NCI-H1930 (cell line): ENCODE data around the gene AMPD1.
A peak's percentile ranks its signal among the peaks of the same experiment; 100 is the strongest.

ENCODE experiments used
- DNase-seq, 2 experiments: peaks; one replicate each; lab custom pipeline; 2025; lab: John Stamatoyannopoulos, UW

AMPD1 gene

DNA sequence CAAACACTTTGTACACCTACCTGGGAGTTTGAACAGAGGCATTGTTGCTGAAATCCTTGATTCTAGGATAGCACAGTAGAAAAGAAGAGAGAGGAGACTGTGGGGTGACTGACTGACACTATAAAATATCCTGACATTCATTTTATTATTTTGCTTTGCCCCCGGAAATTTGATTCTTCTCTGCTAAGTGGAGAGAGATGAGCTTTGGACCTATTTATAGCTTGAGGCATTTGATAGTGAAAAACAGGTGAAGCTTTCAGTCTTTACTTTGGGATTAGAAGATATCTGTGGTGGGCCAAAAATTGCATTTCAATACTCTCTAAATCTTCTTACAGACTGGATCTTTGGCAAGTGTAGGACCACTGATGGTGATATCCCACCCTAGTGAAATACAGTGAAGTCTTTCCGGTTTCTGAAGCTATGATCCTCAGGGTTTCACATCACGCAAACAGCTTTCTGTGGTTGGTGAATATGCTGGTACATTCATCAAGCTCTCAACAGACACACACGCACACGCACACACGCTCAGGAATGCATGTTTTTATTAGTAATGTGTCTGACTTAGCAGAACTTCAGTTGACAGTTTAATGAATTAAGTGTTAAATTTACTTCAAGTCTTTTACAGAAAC, at the start of gene AMPD1:
AMPD1 (minus strand) TSS at position 117 of the 629 bp plus-strand sequence; CDS start at position 42, 75 bp downstream.
- no peak for DNase-seq

DNA sequence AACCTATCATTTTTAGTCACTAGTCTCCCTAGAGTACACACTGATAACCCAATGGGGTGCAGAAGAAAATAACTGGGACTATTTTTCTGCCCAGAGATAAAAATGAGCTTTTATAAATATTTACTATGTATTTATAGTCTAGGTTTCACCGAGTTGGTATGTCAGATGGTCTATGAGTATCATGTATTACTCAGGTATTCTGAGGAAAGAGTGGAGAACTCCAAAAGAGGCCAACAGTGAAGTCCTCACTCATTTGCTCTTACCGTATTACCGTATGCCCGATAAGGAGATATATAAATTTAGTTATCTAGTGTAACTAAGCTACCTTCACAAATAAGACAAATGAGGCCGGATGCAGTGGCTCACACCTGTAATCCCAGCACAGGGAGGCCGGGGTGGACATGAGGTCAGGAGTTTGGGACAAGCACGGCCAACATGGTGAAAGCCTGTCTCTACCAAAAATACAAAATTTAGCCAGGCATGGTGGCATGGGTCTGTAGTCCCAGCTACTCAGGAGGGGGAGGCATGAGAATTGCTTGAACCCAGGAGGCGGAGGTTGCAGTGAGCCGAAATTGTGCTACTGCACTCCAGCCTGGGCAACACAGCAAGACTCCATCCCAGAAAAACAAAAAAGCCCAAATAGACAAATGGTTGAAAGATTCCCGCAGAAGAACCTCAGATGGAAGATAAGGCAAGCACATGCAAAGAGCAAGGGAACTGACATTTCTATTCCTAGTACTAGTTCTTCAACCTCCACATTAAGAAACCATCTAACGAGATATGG, 46.8 kb upstream of the AMPD1 start:
- no peak for DNase-seq

DNA sequence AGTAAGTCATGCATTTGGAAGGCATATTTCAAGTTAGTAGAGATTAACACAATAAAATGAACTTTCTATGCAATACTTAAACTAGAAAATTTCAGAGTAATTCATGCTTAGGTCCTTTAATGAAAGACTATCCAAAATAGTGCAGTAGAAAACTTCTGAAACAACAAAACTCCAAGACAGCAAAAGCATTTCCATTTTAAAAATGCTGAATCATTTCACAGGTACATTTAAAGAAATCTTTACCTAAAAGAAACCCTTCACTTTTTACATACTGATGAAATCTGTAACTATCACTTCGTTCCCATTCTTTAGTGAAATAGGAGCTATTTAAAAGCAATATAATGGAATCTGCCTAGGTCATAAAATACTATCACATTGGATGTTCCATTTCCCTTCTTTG, 45.0 kb upstream of the AMPD1 start:
- DNase-seq, result no peak

DNA sequence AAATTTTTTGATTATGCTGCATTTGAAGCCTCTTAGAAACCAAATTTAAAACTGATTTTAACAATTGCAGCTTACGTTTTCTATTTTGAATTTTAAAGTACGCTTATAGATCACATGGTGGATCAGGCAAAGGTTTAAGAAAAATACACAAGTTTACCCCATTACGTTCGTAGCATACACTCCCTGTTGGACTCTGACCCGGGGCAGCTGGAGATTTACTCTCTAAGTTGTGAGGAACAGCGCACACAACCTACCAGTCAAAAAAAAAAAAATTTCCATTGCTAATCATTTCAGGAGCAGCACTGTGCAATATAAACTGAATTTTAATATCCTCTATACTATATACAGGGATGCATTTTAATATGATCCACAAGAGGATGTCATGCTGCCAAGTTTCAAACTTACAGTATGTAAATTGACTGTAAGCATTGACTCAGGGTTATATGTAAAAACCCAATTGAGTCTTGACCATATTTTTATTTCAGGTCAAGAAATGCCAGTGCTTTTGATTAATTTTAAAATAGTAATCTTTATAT, 42.0 kb upstream of the AMPD1 start:
- no peak for DNase-seq

DNA sequence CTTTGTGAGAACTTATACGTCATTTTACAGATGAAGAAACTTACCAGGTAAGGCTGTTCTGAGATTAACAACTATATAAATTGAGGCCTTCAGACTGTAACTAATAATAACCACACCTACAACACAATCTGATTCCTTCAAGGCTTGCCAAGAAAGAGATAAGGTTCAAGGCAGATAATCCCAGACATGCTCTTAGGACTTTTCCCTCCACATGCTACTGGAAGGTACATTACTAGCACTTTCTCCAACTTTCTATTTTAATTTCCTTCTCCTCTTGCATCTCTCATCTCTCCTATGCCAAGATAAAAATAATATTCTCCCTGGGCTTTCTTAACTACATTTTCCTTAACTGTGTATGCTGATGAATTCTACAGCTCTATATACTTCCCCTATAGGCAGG, 40.1 kb upstream of the AMPD1 start:
- no peak for DNase-seq

DNA sequence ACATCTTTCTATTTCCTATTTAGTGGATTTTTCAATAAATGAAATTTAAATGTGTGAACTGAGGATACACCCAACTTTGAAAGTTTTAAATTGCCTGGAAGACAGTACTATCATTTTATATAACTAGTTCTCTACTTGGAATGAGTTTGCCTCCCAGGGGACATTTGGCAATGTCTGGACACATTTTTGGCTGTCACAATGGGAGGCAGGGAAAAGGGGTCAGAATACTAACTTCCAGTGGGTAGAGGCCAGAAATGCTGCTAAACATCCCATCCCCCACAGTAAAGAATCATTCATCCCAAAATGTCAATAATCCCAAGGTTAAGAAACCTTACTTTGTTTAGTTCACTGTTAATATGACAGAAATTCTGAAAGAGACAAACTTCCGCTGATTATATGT, 34.4 kb upstream of the AMPD1 start:
- no peak for DNase-seq

DNA sequence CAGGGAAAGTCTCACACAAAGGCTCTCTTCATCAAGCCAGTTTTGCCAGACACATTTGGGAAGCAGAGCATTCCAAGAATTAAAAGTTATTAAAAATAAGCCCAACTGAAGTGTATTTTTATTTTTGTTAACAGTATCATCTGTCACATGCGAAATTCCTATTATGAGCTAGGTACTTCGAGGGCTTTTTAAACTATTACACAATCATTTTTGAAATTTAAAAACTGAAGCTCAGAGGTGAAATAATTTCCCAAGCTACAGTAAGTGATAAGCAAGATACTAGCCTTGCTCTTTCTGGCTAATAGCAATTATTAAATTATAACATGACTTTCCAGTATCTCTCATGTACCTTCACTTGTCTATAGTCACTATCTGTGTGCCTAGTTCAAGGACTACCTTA, 33.2 kb upstream of the AMPD1 start:
- no peak for DNase-seq

DNA sequence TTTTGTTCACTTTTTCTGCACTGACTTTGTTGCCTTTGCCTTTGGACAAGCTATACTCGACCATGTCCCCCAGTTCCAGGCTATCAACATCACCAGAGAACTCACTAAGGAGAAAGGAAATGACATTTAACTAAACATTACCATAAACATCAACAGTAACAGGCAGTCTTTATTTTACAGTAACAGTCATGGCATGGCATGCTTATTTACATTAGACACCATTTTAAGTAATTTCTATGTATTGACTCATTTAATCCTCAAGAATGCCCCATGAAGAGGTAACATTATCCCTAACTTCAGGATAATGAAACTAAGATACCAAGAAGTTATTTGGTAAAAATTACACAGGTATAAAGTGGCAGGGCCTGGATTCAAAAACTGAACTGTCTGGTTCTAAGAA, 29.9 kb upstream of the AMPD1 start:
- DNase-seq, result no peak

DNA sequence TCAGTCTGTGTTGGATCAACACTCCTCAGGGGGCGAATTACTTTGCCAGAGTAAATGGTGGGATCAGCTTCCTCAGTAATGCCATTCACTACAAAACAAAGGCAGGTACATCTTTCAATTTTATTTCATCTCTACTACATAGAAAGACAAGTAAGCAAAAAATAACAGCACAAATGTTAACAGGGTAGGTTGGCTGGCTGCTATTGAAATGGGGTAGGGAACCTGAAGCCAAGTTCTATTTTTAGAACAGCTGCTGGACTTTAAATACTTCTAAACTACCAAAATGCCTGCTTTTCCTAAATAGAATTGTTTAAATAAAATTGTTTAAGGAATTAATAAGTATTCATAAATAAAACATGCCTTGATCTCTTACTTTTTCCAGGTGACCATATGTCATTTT, 28.6 kb upstream of the AMPD1 start:
- no peak for DNase-seq

DNA sequence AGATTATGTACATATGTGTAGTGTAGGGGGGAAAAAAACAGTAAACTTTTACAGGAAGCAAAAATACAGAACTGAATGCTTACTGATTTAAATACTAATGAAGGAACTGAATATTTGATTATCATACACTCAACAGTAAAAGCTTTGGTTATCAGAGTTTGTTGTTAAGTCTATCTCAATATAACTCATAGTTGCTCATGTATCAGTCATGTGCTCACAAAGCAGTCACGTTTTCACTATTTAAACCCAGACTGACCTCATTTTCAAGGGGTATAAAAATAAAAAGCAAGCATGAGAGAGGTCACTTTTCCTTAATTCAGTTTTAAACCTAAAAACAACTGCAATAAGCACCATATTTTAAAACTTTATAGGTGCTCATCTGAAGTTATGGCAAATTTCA, 28.1 kb upstream of the AMPD1 start:
- DNase-seq, result no peak

DNA sequence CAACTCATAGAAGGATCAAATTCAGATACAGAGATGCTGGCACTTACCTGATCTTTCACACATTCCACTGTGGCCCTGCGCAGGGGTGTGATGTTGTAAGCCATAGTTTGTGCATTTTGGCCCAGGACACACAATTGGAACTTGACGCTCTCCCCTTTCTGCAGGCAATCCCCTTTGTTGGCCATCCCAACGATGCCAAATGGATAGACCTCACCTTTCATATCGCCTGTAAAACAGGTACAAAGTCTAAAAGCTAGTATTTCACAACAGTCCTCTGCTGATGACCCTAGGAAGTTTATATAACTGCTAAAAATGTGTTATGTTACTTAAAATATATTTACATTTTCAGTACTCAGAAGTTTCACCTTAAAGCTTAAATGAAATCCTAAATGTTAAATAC, 25.1 kb upstream of the AMPD1 start:
- DNase-seq, result no peak

DNA sequence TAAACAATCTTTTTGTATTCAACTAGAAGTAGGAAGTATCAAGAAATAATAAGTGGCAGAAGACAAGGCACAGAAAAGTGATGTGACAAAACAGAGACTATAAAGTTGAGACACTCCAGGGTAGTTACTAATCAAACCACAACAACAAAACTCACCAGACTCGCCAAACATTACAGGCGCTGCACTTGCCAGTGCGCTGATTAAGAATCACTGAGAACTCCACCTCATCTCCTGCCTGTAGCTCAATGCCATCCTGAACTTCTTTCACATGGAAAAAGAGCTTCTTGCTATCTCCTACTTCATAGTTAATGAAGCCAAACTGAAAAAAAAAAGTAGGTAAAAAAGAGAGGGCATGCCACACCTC, 24.1 kb upstream of the AMPD1 start:
- DNase-seq, result no peak

DNA sequence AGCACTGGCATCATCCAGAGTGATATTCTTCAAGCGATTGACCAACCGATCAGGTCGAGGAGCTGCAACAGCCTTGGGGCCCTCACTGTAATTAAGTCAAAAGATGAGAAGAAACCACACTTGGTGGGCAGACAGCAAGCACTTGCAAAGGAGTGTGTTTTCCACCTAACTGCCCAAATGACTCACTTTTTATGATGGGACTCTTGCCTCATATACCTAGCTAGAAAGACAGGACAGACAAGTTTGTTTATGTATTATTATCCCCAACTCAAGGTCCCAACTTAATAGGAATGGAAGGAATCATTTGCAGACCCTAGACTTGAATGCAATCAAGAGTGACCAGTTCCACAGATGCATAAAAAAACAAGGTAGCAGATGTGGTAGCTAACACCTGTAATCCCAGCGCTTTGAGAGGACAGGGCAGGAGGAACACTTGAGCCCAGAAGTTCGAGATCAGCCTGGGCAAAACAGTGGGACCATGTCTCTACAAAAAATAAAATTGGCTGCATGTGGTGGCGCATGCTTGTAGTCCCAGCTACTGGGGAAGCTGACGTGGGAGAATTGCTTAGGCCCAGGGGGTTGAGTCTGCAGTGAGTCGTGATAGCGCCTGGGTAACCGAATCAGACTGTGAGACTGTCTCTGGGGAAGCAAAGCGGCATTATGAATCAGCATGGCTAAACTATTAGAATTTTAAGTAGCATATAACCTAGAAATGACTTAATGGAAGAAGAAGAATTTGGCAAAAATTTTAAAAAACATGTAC, 23.5 kb upstream of the AMPD1 start:
- DNase-seq, result no peak

DNA sequence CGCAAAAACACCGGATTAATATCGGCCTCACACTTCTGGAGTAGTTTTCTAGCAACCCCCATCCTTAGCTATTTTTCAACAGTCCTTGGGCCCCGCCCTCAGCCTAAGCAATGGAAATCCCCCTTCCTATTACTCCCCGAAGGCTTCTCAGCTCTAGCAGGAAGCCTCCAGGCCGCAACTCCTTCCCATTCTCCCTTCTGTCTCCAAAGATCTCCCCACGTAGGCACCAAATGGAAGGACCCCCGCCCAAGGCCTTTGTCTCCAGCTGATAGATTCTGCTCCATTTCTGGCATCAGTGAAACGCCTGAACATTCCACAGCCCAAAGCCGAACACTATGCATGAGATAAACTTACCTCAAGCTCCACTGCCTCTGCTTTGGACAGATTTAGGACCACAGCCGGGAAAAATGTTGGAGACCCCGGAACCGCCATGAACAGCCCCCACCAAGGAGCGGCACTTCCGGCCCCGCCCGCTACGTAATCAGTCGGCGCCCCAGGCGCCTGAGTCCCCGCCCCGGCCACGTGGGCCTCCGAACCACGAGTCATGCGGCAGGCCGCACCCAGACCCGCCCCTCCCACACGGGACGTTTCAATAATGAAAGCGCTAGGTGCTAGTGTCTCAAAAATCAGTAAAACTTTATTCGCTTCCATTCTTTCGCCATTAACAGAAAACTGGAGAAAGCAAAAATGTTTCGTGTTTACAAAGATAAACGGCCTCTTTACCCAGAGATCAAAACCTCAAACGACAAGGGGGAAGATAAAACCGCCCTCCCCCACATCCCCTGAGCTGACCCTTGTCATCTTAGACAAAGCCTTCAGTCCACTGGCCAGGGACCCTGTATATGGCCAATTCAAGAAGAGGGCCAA, 21.2 kb upstream of the AMPD1 start, which contains the start of gene NRAS:
NRAS (minus strand) TSS at position 468 of the 867 bp plus-strand sequence. CDS start 611 bp downstream, outside the sequence.
- peak; percentile 78 to 82 for DNase-seq

DNA sequence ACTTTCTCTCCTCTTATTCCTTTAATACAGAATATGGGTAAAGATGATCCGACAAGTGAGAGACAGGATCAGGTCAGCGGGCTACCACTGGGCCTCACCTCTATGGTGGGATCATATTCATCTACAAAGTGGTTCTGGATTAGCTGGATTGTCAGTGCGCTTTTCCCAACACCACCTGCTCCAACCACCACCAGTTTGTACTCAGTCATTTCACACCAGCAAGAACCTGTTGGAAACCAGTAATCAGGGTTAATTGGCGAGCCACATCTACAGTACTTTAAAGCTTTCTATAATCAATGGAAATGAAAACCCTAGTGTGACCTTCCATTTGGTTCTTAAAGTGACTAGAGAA, 20.6 kb upstream of the AMPD1 start:
- DNase-seq, result no peak

DNA sequence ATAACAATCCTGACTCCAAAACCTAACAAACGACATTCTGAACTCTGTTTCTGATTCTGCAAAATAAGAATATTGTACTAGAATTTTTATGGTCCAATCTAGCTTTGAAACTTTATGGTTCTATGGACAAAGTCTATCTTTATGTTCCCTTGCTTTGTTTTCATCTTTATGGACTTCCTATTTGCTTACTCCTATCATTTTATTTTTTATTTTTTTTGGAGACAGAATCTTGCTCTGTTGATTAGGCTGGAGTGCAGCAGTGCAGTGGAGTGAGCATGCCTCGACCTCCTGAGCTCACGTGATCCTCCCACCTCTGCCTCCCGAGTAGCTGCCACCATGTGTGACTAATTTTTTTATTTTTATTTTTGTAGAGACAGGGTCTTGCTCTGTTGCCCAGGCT, 17.6 kb upstream of the AMPD1 start:
- DNase-seq, result no peak

DNA sequence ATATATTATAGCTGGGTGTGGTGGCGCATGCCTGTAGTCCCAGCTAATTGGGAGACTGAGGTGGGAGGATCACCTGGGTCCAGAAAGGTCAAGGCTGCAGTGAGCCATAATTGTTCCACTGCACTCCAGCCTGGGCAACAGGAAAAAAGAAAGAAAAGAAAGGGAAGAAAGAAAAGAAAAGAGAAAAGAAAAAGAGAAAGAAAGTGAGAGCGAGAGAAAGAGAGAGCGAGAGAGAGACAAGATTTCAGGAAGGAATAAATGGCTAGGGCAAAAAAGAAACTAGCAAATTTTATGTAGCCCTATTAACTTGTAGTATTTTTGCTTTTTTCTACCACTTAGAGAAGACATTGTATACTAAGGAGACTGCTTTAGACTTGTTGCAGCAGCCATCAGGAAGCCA, 15.0 kb upstream of the AMPD1 start:
- no peak for DNase-seq

DNA sequence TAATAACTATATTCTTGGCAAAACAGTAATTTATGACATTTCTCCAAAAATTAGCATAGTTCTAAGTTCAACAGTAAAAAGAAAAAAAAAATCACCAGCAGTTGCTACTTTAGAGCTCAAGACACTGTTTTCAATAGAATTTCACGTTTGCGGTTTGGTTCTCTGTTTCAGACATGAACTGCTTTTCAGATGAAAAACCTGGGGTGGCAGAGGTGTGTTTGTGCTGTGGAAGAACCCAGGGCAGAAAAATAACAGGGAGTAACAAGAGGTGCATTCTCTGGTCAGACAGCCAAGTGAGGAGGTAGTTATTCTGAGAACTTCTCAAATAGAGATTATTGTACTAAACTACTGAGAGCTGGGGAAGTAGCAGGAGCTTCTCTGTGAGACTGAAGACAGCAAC, 12.3 kb upstream of the AMPD1 start:
- DNase-seq, result no peak

DNA sequence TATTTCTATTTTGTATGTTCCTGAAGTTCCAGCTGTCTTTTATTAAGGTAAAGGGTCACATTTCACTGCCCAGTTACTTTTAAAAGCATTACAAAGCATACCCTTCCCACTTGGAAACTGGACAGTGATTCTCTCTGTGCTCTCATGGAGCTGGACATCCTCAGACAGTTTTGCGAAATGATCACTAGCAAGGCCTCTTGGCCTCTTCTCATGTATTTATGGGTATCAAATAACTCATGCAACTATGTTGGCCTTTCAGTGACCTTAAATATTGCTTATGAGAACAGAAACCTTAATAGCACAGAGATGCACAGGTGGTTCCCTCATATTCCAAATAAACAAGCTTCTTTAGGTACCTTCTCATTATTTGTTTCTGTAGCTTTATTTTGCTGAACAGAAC, 7.9 kb upstream of the AMPD1 start:
- no peak for DNase-seq

DNA sequence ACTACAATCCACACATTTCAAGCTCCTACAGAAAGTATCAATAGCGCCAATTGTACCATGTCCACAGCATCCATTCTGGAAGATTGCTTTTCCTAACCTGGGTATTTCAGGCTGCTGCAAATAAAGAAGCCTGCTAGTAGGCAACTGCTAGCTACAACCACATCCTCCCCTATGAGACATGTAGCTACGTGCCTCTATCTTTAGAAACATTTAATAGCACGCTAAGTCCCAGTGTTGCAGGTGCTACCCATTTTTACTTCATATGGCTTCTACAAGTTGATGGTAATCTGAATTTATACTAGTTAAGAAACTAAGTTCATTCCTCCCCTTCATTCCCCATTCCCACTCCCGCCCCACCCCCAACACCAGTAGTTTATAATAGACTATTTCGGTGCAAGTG, 7.4 kb upstream of the AMPD1 start:
- no peak for DNase-seq

DNA sequence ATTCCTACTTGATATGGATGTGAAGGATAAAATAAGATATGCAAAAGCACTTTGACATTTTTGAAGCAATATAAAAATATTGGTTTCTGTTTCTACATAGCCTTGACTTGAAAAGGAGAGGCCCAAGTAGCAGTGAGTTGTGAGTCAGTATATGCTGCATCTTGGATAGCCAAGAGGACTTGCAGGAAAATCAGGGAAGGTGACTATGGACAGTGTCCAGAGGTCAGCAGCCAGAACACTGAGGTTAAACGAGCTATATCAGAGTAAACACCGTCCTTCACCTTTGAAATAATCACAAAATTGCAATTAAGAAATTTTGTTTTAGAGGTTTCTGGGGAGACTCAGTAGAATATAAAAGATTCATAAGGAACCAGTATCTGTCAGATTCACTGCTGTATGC, 6.6 kb upstream of the AMPD1 start:
- DNase-seq, result no peak

DNA sequence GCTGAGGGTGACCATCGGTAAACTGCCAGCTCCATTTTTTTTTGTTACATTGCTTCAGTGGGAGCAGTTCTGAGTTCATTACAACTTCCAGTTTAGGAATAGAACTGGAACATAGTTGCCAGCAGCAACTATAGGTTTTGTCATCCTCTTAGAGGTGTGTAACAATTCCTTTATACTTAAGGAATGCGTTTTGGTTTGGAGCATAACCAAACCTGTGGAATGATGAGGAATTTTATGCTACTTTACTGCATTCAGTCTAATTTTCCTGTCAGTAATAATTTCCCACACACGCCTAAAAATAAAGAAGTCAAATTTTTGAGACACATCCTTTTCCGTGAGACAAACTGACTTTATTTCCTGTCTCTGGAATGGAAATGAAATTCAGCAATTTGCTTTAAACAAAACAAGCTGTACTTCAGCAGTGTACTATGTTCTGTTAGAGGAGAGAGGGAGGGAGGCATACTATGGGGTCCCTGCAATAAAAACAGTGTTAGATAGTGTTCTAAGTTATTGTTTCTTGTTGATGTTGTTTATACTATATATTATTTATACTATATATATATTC, 4.8 kb upstream of the AMPD1 start:
- no peak for DNase-seq
